Astrocyte (in vitro differentiated cells and primary cell): Measurements from ENCODE around the gene ZNF335. TPM values are rescaled to one million over a fixed set of nuclear protein-coding genes. Genes with fewer than 3 reads are reported as not detected.

ENCODE experiments used
- DNase-seq: peaks from one replicate; pipeline ENCODE4 v3.0.0-alpha.2; 2010; ENCODE audit warnings: low read depth
- FAIRE-seq: peaks from 2 replicates; lab custom pipeline; 2011; peaks lifted over from hg19 to GRCh38; lab: Jason Lieb, UNC
- H2AFZ ChIP-seq: 2 replicates; pipeline ENCODE4 v1.6.0; 2012; ENCODE audit warnings: low read depth, low read length, inconsistent platforms
- H3K27ac ChIP-seq: 2 replicates; pipeline ENCODE4 v1.5.1; 2011; ENCODE audit warnings: low read depth, low read length, inconsistent platforms
- H3K27me3 ChIP-seq: 2 replicates; pipeline ENCODE4 v1.6.0; 2011; ENCODE audit warnings: low read length, inconsistent platforms; ENCODE audit not compliant: insufficient read depth
- H3K36me3 ChIP-seq: 2 replicates; pipeline ENCODE4 v1.5.1; 2011; ENCODE audit warnings: low read length, inconsistent platforms; ENCODE audit not compliant: insufficient read depth
- H3K4me1 ChIP-seq: 2 replicates; pipeline ENCODE4 v1.5.1; 2011; ENCODE audit warnings: low read length, inconsistent platforms; ENCODE audit not compliant: insufficient read depth
- H3K4me2 ChIP-seq: 2 replicates; pipeline ENCODE4 v1.6.0; 2012; ENCODE audit warnings: low read length, inconsistent platforms
- H3K4me3 ChIP-seq: 2 replicates; pipeline ENCODE4 v1.5.1; 2011; ENCODE audit warnings: low read depth, mild to moderate bottlenecking, low read length, inconsistent platforms; ENCODE audit not compliant: insufficient read depth
- H3K79me2 ChIP-seq: 2 replicates; pipeline ENCODE4 v1.6.0; 2012; ENCODE audit warnings: mild to moderate bottlenecking, low read length, inconsistent platforms; ENCODE audit not compliant: insufficient read depth
- H3K9ac ChIP-seq: 2 replicates; pipeline ENCODE4 v1.6.0; 2012; ENCODE audit warnings: mild to moderate bottlenecking, low read length, inconsistent platforms
- H3K9me3 ChIP-seq: 2 replicates; pipeline ENCODE4 v1.5.1; 2012; ENCODE audit warnings: low read depth, mild to moderate bottlenecking, low read length, inconsistent platforms; ENCODE audit not compliant: insufficient read depth
- H4K20me1 ChIP-seq: 2 replicates; pipeline ENCODE4 v1.6.0; 2012; ENCODE audit warnings: low read length, inconsistent platforms; ENCODE audit not compliant: insufficient read depth
- H3K27ac Mint-ChIP-seq: one replicate; pipeline ENCODE4 v1.8.0; 2021; ENCODE audit warnings: mild to moderate bottlenecking, mixed read lengths; ENCODE audit not compliant: unreplicated experiment
- H3K27me3 Mint-ChIP-seq: one replicate; pipeline ENCODE4 v1.8.0; 2021; ENCODE audit warnings: low read depth, mixed read lengths; ENCODE audit not compliant: unreplicated experiment
- H3K36me3 Mint-ChIP-seq: one replicate; pipeline ENCODE4 v1.8.0; 2021; ENCODE audit warnings: low read depth, mixed read lengths; ENCODE audit not compliant: unreplicated experiment
- H3K4me1 Mint-ChIP-seq: one replicate; pipeline ENCODE4 v1.8.0; 2021; ENCODE audit warnings: low read depth, mixed read lengths; ENCODE audit not compliant: unreplicated experiment
- H3K4me3 Mint-ChIP-seq: one replicate; pipeline ENCODE4 v1.8.0; 2021; ENCODE audit warnings: mild to moderate bottlenecking, moderate library complexity, mixed read lengths; ENCODE audit not compliant: unreplicated experiment
- H3K9me3 Mint-ChIP-seq: one replicate; pipeline ENCODE4 v1.8.0; 2021; ENCODE audit warnings: mild to moderate bottlenecking, mixed read lengths; ENCODE audit not compliant: unreplicated experiment
- EZH2 ChIP-seq: IDR thresholded peaks from 2 replicates; pipeline ENCODE4 v1.6.1; 2012; ENCODE audit warnings: mild to moderate bottlenecking, low read length, inconsistent platforms; ENCODE audit not compliant: insufficient read depth
- total RNA-seq: library from RNA; stranded (reverse); gene quantifications from 2 replicates; pipeline ENCODE4 v1.2.1, GENCODE V29; 2021
- TF ChIP-seq, protein P1 (sequence below): IDR thresholded peaks from 2 replicates; pipeline ENCODE4 v1.5.1; 2011; ENCODE audit warnings: low read depth, mild to moderate bottlenecking, inconsistent platforms, low read length, moderate library complexity; ENCODE audit not compliant: insufficient read depth

The ZNF335 gene
- total RNA-seq, 1 donor from 2014 or later: 18.6 TPM

DNA sequence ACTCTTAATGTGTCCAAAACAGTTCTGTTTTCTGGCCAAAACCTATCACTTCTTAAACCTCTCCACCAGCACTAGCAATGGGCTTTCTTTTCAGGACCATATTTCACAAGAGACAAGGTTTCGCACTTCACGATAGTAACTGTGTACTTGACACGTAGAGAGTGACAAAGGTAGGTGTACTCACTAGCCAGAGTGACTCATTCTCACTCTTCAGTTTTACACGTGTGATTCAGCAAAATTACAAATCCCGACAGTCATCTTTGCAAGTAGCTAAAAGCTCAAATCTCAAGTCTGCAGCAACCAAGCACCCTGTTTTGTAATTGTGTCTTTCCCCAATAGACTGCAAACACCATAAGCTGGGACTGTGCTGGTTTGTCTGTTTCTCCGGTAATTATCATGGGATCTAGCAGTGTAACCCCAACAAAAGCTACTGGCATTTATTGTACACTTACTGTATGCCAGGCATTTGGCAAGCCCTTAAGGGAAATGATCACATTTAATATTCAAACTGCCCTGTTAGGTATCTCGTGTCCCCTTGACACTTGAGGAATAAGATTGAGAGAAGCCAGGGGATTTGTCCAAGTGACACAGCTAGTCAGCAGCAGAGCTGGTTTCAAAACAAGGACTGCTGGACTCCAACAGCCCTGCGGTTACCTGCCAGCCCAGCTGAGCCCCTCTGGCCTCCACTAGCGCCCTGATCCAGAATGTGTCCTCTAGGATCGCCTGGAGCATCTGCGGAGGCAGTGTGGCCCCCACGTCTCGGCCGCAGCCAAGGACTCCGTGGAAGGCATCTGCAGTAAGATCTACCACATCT lies 27.6 kb downstream of the ZNF335 start:
- Histone ChIP-seq H3K79me2 (no peaks in the 10 kb centered on the region), H4K20me1 (peaks cover 15% of the 10 kb centered on the region), H3K4me3 (no peak overlapping the region), H3K27ac (peak overlapping the region; percentile 1), H3K27me3 (no peaks in the 10 kb centered on the region), H3K4me2 (no peak overlapping the region), H3K9me3 (no peaks in the 10 kb centered on the region), H3K4me1 (peaks cover 4% of the 10 kb centered on the region), H2AFZ (no peak overlapping the region), H3K36me3 (peaks cover 33% of the 10 kb centered on the region), H3K9ac (peak overlapping the region; percentile 21)
- H3K36me3 Mint-ChIP-seq: peaks cover 35% of the 10 kb centered on the region
- no peaks in the 10 kb centered on the region for H3K27me3 Mint-ChIP-seq
- H3K4me1 Mint-ChIP-seq: peaks cover 8% of the 10 kb centered on the region
- no peak for FAIRE-seq
- no peaks in the 10 kb centered on the region for H3K9me3 Mint-ChIP-seq
- no peak overlapping the region for H3K4me3 Mint-ChIP-seq
- TF ChIP-seq EZH2: no peak
- TF ChIP-seq, protein P1, sequence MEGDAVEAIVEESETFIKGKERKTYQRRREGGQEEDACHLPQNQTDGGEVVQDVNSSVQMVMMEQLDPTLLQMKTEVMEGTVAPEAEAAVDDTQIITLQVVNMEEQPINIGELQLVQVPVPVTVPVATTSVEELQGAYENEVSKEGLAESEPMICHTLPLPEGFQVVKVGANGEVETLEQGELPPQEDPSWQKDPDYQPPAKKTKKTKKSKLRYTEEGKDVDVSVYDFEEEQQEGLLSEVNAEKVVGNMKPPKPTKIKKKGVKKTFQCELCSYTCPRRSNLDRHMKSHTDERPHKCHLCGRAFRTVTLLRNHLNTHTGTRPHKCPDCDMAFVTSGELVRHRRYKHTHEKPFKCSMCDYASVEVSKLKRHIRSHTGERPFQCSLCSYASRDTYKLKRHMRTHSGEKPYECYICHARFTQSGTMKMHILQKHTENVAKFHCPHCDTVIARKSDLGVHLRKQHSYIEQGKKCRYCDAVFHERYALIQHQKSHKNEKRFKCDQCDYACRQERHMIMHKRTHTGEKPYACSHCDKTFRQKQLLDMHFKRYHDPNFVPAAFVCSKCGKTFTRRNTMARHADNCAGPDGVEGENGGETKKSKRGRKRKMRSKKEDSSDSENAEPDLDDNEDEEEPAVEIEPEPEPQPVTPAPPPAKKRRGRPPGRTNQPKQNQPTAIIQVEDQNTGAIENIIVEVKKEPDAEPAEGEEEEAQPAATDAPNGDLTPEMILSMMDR: no peak
- peak; percentile 67 for DNase-seq
- H3K27ac Mint-ChIP-seq: peak overlapping the region; percentile 77

DNA sequence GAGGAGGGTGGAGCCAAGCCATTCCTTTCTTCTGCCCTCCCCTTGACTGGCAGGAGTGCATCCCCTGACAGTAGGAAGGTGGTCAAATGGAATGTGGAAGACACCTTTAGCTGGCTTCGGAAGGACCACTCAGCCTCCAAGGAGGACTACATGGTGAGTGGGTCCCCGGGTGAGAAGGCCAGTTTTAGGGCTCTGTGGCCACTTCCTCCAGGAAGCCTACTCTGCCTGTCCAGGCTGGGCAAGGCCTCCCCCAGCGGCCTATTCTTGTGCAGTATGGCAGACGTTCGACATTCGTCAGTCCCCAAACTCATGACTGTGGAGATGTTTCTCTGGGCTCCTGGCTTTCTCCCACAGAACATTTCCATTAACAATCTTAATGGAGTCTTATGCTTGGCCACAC lies 28.4 kb downstream of the ZNF335 start:
- TF ChIP-seq EZH2: no peak
- TF ChIP-seq, protein P1: no peak
- Histone ChIP-seq H3K27ac (peak overlapping the region; percentile 1), H3K4me3 (no peak overlapping the region), H3K79me2 (peaks cover 2% of the 10 kb centered on the region), H3K27me3 (no peaks in the 10 kb centered on the region), H3K9ac (peak overlapping the region; percentile 21), H3K4me1 (peaks cover 4% of the 10 kb centered on the region), H3K36me3 (peaks cover 34% of the 10 kb centered on the region), H3K4me2 (no peak overlapping the region), H4K20me1 (peaks cover 22% of the 10 kb centered on the region), H2AFZ (no peak overlapping the region), H3K9me3 (no peaks in the 10 kb centered on the region)
- Mint-ChIP-seq H3K27me3 (no peaks in the 10 kb centered on the region), H3K4me1 (peaks cover 8% of the 10 kb centered on the region), H3K27ac (no peak overlapping the region), H3K9me3 (no peaks in the 10 kb centered on the region), H3K36me3 (peaks cover 30% of the 10 kb centered on the region), H3K4me3 (no peak overlapping the region)
- DNase-seq (no peak), FAIRE-seq (no peak)

DNA sequence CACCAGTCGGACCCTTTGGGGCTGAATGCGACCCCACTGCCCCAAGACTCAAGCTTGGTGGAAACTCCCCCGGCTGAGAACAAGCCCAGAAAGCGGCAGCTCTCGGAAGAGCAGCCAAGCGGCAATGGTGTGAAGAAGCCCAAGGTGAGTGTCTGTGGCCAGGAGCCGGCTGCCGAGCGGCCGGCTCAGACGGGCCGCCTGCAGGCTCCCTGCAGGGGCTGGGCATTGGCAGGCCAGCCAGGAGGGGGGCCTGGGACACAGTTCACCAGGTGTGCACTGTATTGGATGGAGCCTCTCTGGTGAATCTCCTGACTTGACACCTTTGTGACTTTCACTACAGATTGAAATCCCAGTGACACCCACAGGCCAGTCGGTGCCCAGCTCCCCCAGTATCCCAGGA lies 31.5 kb downstream of the ZNF335 start:
- Mint-ChIP-seq H3K4me1 (peaks cover 11% of the 10 kb centered on the region), H3K36me3 (peaks cover 20% of the 10 kb centered on the region), H3K9me3 (no peaks in the 10 kb centered on the region), H3K27ac (no peak overlapping the region), H3K27me3 (no peaks in the 10 kb centered on the region), H3K4me3 (no peak overlapping the region)
- H3K36me3 ChIP-seq: peaks cover 29% of the 10 kb centered on the region
- no peaks in the 10 kb centered on the region for H3K27me3 ChIP-seq
- no peak overlapping the region for H3K4me3 ChIP-seq
- no peak overlapping the region for H3K27ac ChIP-seq
- TF ChIP-seq, protein P1: no peak
- no peak for TF ChIP-seq EZH2
- H3K9me3 ChIP-seq: no peaks in the 10 kb centered on the region
- H3K79me2 ChIP-seq: peaks cover 25% of the 10 kb centered on the region
- DNase-seq (no peak), FAIRE-seq (no peak)
- peaks cover 13% of the 10 kb centered on the region for H3K4me1 ChIP-seq
- peaks cover 40% of the 10 kb centered on the region for H4K20me1 ChIP-seq
- H3K4me2 ChIP-seq: no peak overlapping the region
- H2AFZ ChIP-seq: no peak overlapping the region
- no peak overlapping the region for H3K9ac ChIP-seq
